ENCODE data around the gene PEX7.

PEX7 gene

GRCh38 chr6:136920216-136920615 lies 97.8 kb downstream of the PEX7 start:
- no peak for TF ChIP-seq CTCF (IDR thresholded peaks at IDR 0.05; ENCODE audit: extremely low read depth, missing control alignments)
- peak; percentile 22 for DNase-seq (ENCODE audit: low spot score)

- DNase-seq (ENCODE audit: low spot score): peak; percentile 58
- TF ChIP-seq CTCF (IDR thresholded peaks at IDR 0.05; ENCODE audit: extremely low read depth, missing control alignments): no peak
These were observed 98.4 kb downstream of the PEX7 start for GRCh38 chr6:136920671-136921380.

DNA sequence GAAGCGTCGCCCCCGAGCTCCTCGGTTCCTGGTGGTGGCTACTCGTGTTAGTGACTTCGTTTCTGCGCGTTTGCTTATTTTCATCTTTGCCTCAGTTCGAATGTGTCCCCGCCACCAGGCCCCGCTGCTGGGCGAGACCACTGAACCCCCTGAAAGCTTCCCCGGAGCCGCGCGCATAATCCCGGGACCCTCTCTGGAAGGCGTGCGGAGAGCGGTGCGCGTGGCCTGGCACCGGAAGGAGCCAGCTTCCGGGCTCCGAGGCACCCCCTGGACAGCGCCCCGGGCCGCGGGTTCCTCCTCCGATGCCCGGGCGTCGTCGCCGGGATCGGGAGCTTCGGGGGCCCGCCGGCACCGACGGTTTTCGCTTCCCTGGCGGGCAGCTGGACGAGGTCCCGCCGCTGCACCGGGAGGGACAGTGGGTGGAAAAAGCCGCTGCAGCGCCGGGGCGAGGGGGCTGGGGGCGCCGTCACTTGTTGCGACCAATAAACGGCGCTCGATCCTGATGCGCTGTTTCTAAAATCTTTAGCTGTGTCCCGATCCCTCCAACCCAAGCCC lies 99.1 kb downstream of the PEX7 start:
- peak; percentile 63 for DNase-seq (ENCODE audit: low spot score)

GRCh38 chr6:136921936-136922684 lies 99.7 kb downstream of the PEX7 start, which contains the start of gene SLC35D3:
Gene SLC35D3 (plus strand): TSS chr6:136922301. CDS start chr6:136922429, 128 bp downstream.
- TF ChIP-seq CTCF (IDR thresholded peaks at IDR 0.05; ENCODE audit: extremely low read depth, missing control alignments): no peak
- peak; percentile 77 for DNase-seq (ENCODE audit: low spot score)

More for the DNA sequence above, 99.1 kb downstream of the PEX7 start:
- no peak for TF ChIP-seq CTCF (IDR thresholded peaks at IDR 0.05; ENCODE audit: extremely low read depth, missing control alignments)

GRCh38 chr6:136922685-136923006 lies 100.3 kb downstream of the PEX7 start:
- no peak for DNase-seq (ENCODE audit: low spot score)

GRCh38 chr6:136923116-136923953 lies 100.9 kb downstream of the PEX7 start:
- peak; percentile 38 for DNase-seq (ENCODE audit: low spot score)

More at GRCh38 chr6:136922685-136923006, 100.3 kb downstream of the PEX7 start:
- no peak for TF ChIP-seq CTCF (IDR thresholded peaks at IDR 0.05; ENCODE audit: extremely low read depth, missing control alignments)

More at GRCh38 chr6:136923116-136923953, 100.9 kb downstream of the PEX7 start:
- no peak for TF ChIP-seq CTCF (IDR thresholded peaks at IDR 0.05; ENCODE audit: extremely low read depth, missing control alignments)

Measured in GM20000 (cell line).